GM12878 (cell line): ENCODE data around the gene LCMT1. TPM values are rescaled to one million over a fixed set of nuclear protein-coding genes. Genes with fewer than 3 reads are reported as not detected.

Experiments used
- ATAC-seq: fragments of 200-7000 bp; cut with Tn5 transposase; 3 replicates; pipeline ENCODE4 v1.9.1; 2020; ENCODE audit warnings: mild to moderate bottlenecking, moderate library complexity
- BruUV-seq: library from RNA; stranded (reverse); fragments of 400-500 nt; replicated peaks from 2 replicates; lab custom pipeline; 2021; lab: Mats Ljungman, UMichigan
- CTCF ChIA-PET: fragments of 300-600 bp; sonication (Branson Sonifier 250); formaldehyde crosslinking; extraction: SDS; loops from one replicate; lab custom pipeline; 2021; ENCODE audit warnings: inconsistent platforms; lab: Yijun Ruan, JAX
- POLR2A ChIA-PET: fragments of 350-600 bp; formaldehyde crosslinking; extraction: SDS; loops from one replicate; lab custom pipeline; 2021; ENCODE audit warnings: inconsistent platforms; lab: Charles Lee
- RAD21 ChIA-PET: fragments of 300-600 bp; sonication (Branson Sonifier 250); formaldehyde crosslinking; loops from one replicate; lab custom pipeline; 2023; ENCODE audit warnings: antibody characterized with exemption; ENCODE audit not compliant: unreplicated experiment; lab: Charles Lee
- SMC1A ChIA-PET: fragments of 300-600 bp; sonication (Branson Sonifier 250); formaldehyde crosslinking; loops from one replicate; lab custom pipeline; 2023; ENCODE audit not compliant: unreplicated experiment, uncharacterized antibody; lab: Charles Lee
- DNase-seq: peaks from one replicate; pipeline ENCODE4 v3.0.0-alpha.2; 2011; ENCODE audit warnings: low read depth, low spot score
- FAIRE-seq: peaks from 3 replicates; lab custom pipeline; 2011; peaks lifted over from hg19 to GRCh38; lab: Jason Lieb, UNC
- H2AFZ ChIP-seq: 2 replicates; pipeline ENCODE4 v1.6.0; 2011; ENCODE audit warnings: low read depth, low read length, control low read depth; ENCODE audit not compliant: control insufficient read depth
- H3K27ac ChIP-seq: 2 replicates; pipeline ENCODE4 v1.5.1; 2011; ENCODE audit warnings: control low read depth; ENCODE audit not compliant: control insufficient read depth, insufficient read depth
- H3K27me3 ChIP-seq, 2 experiments: replicated peaks in 1 of 2; 2 replicates each; pipeline versions ENCODE4 v1.6.0 to v1.6.1; 2011; ENCODE audit warnings: low read length in 1 of 2; ENCODE audit not compliant: control insufficient read depth in 2 of 2, insufficient read depth in 2 of 2
- H3K36me3 ChIP-seq, 2 experiments: 2 replicates each; pipeline ENCODE4 v1.5.1; 2011; ENCODE audit warnings: low read length in 1 of 2; ENCODE audit not compliant: control insufficient read depth in 2 of 2, insufficient read depth in 2 of 2
- H3K4me1 ChIP-seq: 2 replicates; pipeline ENCODE4 v1.6.1; 2011; ENCODE audit warnings: mild to moderate bottlenecking, low read length, moderate library complexity, mixed read lengths; ENCODE audit not compliant: control insufficient read depth, insufficient read depth
- H3K4me2 ChIP-seq: 2 replicates; pipeline ENCODE4 v1.6.0; 2011; ENCODE audit warnings: control low read depth; ENCODE audit not compliant: control insufficient read depth, insufficient read depth
- H3K4me3 ChIP-seq: fragments of 200-600 bp; sonication (generic); 2 replicates; pipeline ENCODE4 v1.5.1; 2016
- H3K79me2 ChIP-seq: 2 replicates; pipeline ENCODE4 v1.6.0; 2011; ENCODE audit warnings: low read length; ENCODE audit not compliant: control insufficient read depth, insufficient read depth
- H3K9ac ChIP-seq: 2 replicates; pipeline ENCODE4 v1.8.0; 2011; ENCODE audit warnings: low read length, control low read depth, mixed read lengths; ENCODE audit not compliant: control insufficient read depth, insufficient read depth
- H3K9me3 ChIP-seq: replicated peaks from 3 replicates; pipeline ENCODE4 v1.5.1; 2011; ENCODE audit warnings: mild to moderate bottlenecking, low read length; ENCODE audit not compliant: control insufficient read depth, insufficient read depth
- H4K20me1 ChIP-seq: 2 replicates; pipeline ENCODE4 v1.6.0; 2011; ENCODE audit not compliant: control insufficient read depth, insufficient read depth
- ELK1 ChIP-seq: IDR thresholded peaks from 2 replicates; pipeline ENCODE4 v1.6.1; 2012; ENCODE audit warnings: low read depth, low read length, improper control_type of control experiment
- HDGF ChIP-seq: fragments of 450-650 bp; IDR thresholded peaks from 2 replicates; pipeline ENCODE4 v1.6.1; 2016; ENCODE audit warnings: antibody characterized with exemption
- KDM1A ChIP-seq: fragments of 200-600 bp; sonication (generic); IDR thresholded peaks from 2 replicates; pipeline ENCODE4 v1.6.1; 2016; ENCODE audit warnings: borderline replicate concordance
- MTA2 ChIP-seq: fragments of 450-650 bp; IDR thresholded peaks from 2 replicates; pipeline ENCODE4 v1.6.1; 2016; ENCODE audit warnings: low read depth, mild to moderate bottlenecking, moderate library complexity
- NR2F1 ChIP-seq: fragments of 450-650 bp; conservative IDR thresholded peaks from 2 replicates; pipeline ENCODE4 v1.6.1; 2017; ENCODE audit warnings: mild to moderate bottlenecking
- SMC3 ChIP-seq: IDR thresholded peaks from 2 replicates; pipeline ENCODE4 v1.6.1; 2011; ENCODE audit warnings: low read length, improper control_type of control experiment, borderline replicate concordance
- ZBTB40 ChIP-seq: fragments of 450-650 bp; IDR thresholded peaks from 2 replicates; pipeline ENCODE4 v1.6.1; 2016; ENCODE audit warnings: mild to moderate bottlenecking, moderate library complexity, borderline replicate concordance
- WGBS: methylation state at CpG from one replicate; pipeline ENCODE4 v1.1.6; 2016; ENCODE audit warnings: low lambda C conversion rate; ENCODE audit not compliant: insufficient replicate concordance, insufficient coverage; ENCODE audit errors: missing lambda C conversion rate; 5-methylcytosine and 5-hydroxymethylcytosine counted together
- in situ Hi-C: fragments of 300-500 bp; cut with MboI; formaldehyde crosslinking; loops from 9 replicates; pipeline ENCODE4 v1.14.3; 2018; ENCODE audit warnings: mixed read lengths
- intact Hi-C: fragments of 100-400 bp; cut with micrococcal nuclease; formaldehyde crosslinking; loops from one replicate; pipeline ENCODE4 v1.14.2; 2022; ENCODE audit not compliant: unreplicated experiment
- polyA plus RNA-seq, 11 experiments: library from polyadenylated mRNA; depleted of rRNA in 4 of 11; unstranded in 6 of 11; stranded (reverse) in 5 of 11; fragments of >200 nt; fragmentation: Nextera tagmentation in 4 of 11; fragmentation: Illumina TruSeq in 1 of 11; extraction: Ambion mirVana in 4 of 11; extraction: Trizol in 1 of 11; gene quantifications; 1 replicate in 1 of 11; 2 replicates in 10 of 11; pipeline versions ENCODE4 v1.2.1 to v1.2.3, GENCODE V29; 2011 to 2016; ENCODE audit warnings: inconsistent platforms in 2 of 11, missing spikeins in 2 of 11, low read depth in 1 of 11
- total RNA-seq, 4 experiments: library from RNA; depleted of rRNA in 3 of 4; stranded (reverse); fragments of >200 nt in 3 of 4; fragmentation: Illumina TruSeq in 1 of 4; extraction: Trizol in 1 of 4; gene quantifications; 2 replicates each; pipeline versions ENCODE4 v1.2.1 to v1.2.3, GENCODE V29; 2013 to 2021

LCMT1 gene
- total and polyA plus RNA-seq, 10 of the 15 experiments (the other 5 are each of a cell fraction or from before 2014, with no cell fraction given), result 19.7 to 51.2 (median 32.6) TPM

- Histone ChIP-seq H4K20me1 (no peaks in the 10 kb centered on the region), H3K4me1 (no peaks in the 10 kb centered on the region), H3K36me3 (no peaks in the 10 kb centered on the region), H3K27me3 (no peaks in the 10 kb centered on the region; a peak in 1 of 4 replicates), H3K27ac (no peak overlapping the region), H3K4me2 (no peak overlapping the region), H3K9ac (no peak overlapping the region), H3K79me2 (no peaks in the 10 kb centered on the region), H3K4me3 (no peak overlapping the region), H3K9me3 (no peaks in the 10 kb centered on the region), H2AFZ (no peak overlapping the region)
- ChIA-PET POLR2A (no interaction called here), SMC1A (no interaction called here), RAD21 (no interaction called here), CTCF (no interaction called here)
- whole genome bisulfite sequencing, result 6% methylated on average over 2 of the region's 2 CpGs
- no TSS peak for BruUV-seq
- ATAC-seq, result no peak
- in situ Hi-C loops, result no loop called here
- no peak for DNase-seq
- FAIRE-seq, result no peak
- TF ChIP-seq SMC3 (no peak), ZBTB40 (no peak), NR2F1 (no peak), MTA2 (no peak), ELK1 (no peak), HDGF (no peak), KDM1A (no peak)
- intact Hi-C loops, result no loop called here
These were observed 37.7 kb upstream of the LCMT1 start for GRCh38 chr16:25073854-25074253.
